MCF 10A (cell line): Measurements from ENCODE around the gene RAP1GAP. TPM values are rescaled to one million over a fixed set of nuclear protein-coding genes. Genes with fewer than 3 reads are reported as not detected.

Experiments used
- BruUV-seq: library from RNA; stranded (reverse); fragments of 400-500 nt; replicated peaks from 2 replicates; lab custom pipeline; 2021; lab: Mats Ljungman, UMichigan
- CTCF ChIA-PET: fragments of 300-600 bp; sonication (Branson Sonifier 250); formaldehyde crosslinking; extraction: SDS; loops from one replicate; lab custom pipeline; 2021; ENCODE audit warnings: antibody characterized with exemption, inconsistent platforms; lab: Yijun Ruan, JAX
- POLR2A ChIA-PET: fragments of 300-600, 350-650 bp; sonication (Branson Sonifier 250); formaldehyde crosslinking; extraction: SDS; loops from one replicate; lab custom pipeline; 2020; ENCODE audit warnings: antibody characterized with exemption, inconsistent platforms; lab: Yijun Ruan, JAX
- DNase-seq: peaks from one replicate; pipeline ENCODE4 v3.0.0-alpha.2; 2018; ENCODE audit not compliant: unreplicated experiment
- H3K27ac Mint-ChIP-seq: one replicate; pipeline ENCODE4 v1.8.0; 2022; ENCODE audit warnings: mild to moderate bottlenecking, low read depth, mixed read lengths; ENCODE audit not compliant: unreplicated experiment
- H3K27me3 Mint-ChIP-seq: one replicate; pipeline ENCODE4 v1.8.0; 2022; ENCODE audit warnings: mixed read lengths; ENCODE audit not compliant: insufficient read depth, unreplicated experiment
- H3K36me3 Mint-ChIP-seq: one replicate; pipeline ENCODE4 v1.8.0; 2022; ENCODE audit warnings: mild to moderate bottlenecking, moderate library complexity, mixed read lengths; ENCODE audit not compliant: insufficient read depth, unreplicated experiment
- H3K4me1 Mint-ChIP-seq: one replicate; pipeline ENCODE4 v1.8.0; 2022; ENCODE audit warnings: mixed read lengths; ENCODE audit not compliant: insufficient read depth, unreplicated experiment
- H3K4me3 Mint-ChIP-seq: one replicate; pipeline ENCODE4 v1.8.0; 2022; ENCODE audit warnings: mild to moderate bottlenecking, moderate library complexity, mixed read lengths; ENCODE audit not compliant: unreplicated experiment
- H3K9me3 Mint-ChIP-seq: one replicate; pipeline ENCODE4 v1.8.0; 2022; ENCODE audit warnings: mixed read lengths; ENCODE audit not compliant: unreplicated experiment
- CTCF ChIP-seq: fragments of 200-600 bp; IDR thresholded peaks from one replicate; pipeline ENCODE4 v1.8.0; 2022; ENCODE audit warnings: antibody characterized with exemption, mild to moderate bottlenecking; ENCODE audit not compliant: unreplicated experiment
- intact Hi-C: fragments of 100-400 bp; cut with micrococcal nuclease; formaldehyde crosslinking; loops from 2 replicates; pipeline ENCODE4 v1.14.1; 2022
- total RNA-seq: library from RNA; stranded (reverse); gene quantifications from 2 replicates; pipeline ENCODE4 v1.2.3, GENCODE V29; 2022

The RAP1GAP gene
- total RNA-seq, 1 experiment from 2014 or later, result not detected

- BruUV-seq, result no TSS peak
- TF ChIP-seq CTCF, result no peak
- no peak overlapping the region for H3K4me3 Mint-ChIP-seq
- no peak overlapping the region for H3K27ac Mint-ChIP-seq
- no peaks in the 10 kb centered on the region for H3K4me1 Mint-ChIP-seq
- ChIA-PET POLR2A (no interaction called here), CTCF (interaction anchor here (0.7 kb wide), 1 partner anchor 8 kb away, joined by 4 read pairs; no protein-coding TSS in a partner anchor)
- peaks cover 4% of the 10 kb centered on the region for H3K36me3 Mint-ChIP-seq
- intact Hi-C loops, result loop anchor here (5.0 to 10.0 kb wide), 3 partner anchors 140 to 762 kb away; no protein-coding TSS in a partner anchor
- peaks cover 9% of the 10 kb centered on the region for H3K27me3 Mint-ChIP-seq
- H3K9me3 Mint-ChIP-seq, result no peaks in the 10 kb centered on the region
- no peak for DNase-seq
Measured at GRCh38 chr1:21655259-21655658, 13.9 kb downstream of the RAP1GAP start.

GRCh38 chr1:21654209-21654608 is 14.9 kb downstream of the RAP1GAP start:
- Mint-ChIP-seq H3K27ac (no peak overlapping the region), H3K36me3 (peaks cover 4% of the 10 kb centered on the region), H3K4me3 (no peak overlapping the region), H3K9me3 (no peaks in the 10 kb centered on the region), H3K27me3 (no peaks in the 10 kb centered on the region), H3K4me1 (no peaks in the 10 kb centered on the region)
- ChIA-PET CTCF (no interaction called here), POLR2A (no interaction called here)
- no peak for DNase-seq
- intact Hi-C loops, result loop anchor here (10.0 kb wide), 2 partner anchors 139 to 419 kb away; no protein-coding TSS in a partner anchor
- no peak for TF ChIP-seq CTCF
- no TSS peak for BruUV-seq

- TF ChIP-seq CTCF, result no peak
- Mint-ChIP-seq H3K4me3 (no peak overlapping the region), H3K9me3 (no peaks in the 10 kb centered on the region), H3K27ac (no peak overlapping the region), H3K27me3 (no peaks in the 10 kb centered on the region), H3K36me3 (peaks cover 4% of the 10 kb centered on the region), H3K4me1 (no peaks in the 10 kb centered on the region)
- POLR2A ChIA-PET, result no interaction called here
- intact Hi-C loops, result loop anchor here (10.0 kb wide), 2 partner anchors 139 to 419 kb away; no protein-coding TSS in a partner anchor
- BruUV-seq, result no TSS peak
- CTCF ChIA-PET, result no interaction called here
- no peak for DNase-seq
Measured at GRCh38 chr1:21653744-21654100, 15.4 kb downstream of the RAP1GAP start.

DNA sequence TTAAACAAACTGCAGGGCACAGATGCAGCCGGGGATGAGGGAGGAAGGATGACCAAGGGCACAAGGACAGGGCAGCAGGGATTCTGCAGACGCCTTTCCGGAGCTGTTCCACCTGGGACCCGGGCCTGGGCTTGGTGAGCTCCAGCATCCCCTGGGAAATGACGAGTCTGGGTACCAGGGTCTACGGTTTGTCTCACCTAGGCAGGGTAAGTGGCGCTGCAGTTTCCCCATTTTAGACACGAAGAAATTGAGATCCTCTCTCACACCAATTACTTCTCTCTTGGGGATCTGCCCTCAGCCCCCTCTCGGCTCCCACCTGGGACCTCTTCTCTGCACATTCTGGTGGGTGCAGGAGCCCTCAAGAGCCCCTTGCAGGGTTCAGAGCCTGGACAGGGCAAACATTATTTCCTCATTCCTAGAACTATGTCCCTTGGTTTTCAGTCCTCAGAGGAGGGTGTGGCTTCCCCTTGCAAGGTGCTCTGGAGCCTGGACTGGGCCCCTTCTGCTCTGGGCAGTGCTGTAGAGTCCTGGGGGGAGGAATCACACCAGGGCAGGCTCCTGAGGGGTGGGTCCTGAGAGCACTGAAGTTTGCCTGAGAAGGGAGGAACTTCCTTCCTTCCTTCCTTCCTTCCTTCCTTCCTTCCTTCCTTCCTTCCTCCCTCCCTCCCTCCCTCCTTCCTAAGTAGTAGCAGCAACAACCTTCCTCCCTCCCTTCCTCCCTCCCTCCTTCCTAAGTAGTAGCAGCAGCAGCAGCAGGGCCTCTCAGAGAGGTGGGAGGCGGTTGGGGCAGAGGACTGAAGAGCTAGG is 16.0 kb downstream of the RAP1GAP start:
- no peak for TF ChIP-seq CTCF
- H3K4me1 Mint-ChIP-seq, result no peaks in the 10 kb centered on the region
- POLR2A ChIA-PET, result no interaction called here
- no peaks in the 10 kb centered on the region for H3K9me3 Mint-ChIP-seq
- no peak for DNase-seq
- no peak overlapping the region for H3K4me3 Mint-ChIP-seq
- no peak overlapping the region for H3K27ac Mint-ChIP-seq
- CTCF ChIA-PET, result interaction anchor here (1.2 kb wide), 1 partner anchor 285 kb away, joined by 3 read pairs; no protein-coding TSS in a partner anchor
- H3K27me3 Mint-ChIP-seq, result no peaks in the 10 kb centered on the region
- no TSS peak for BruUV-seq
- intact Hi-C loops, result loop anchor here (10.0 kb wide), 2 partner anchors 138 to 418 kb away; no protein-coding TSS in a partner anchor
- H3K36me3 Mint-ChIP-seq, result peaks cover 4% of the 10 kb centered on the region
